Body of pancreas (tissue), 4 donors: ENCODE results near the gene APH1B. TPM values are rescaled to one million over a fixed set of nuclear protein-coding genes. Genes with fewer than 3 reads are reported as not detected.

Experiments
- ATAC-seq: fragments of 150-250 bp; one replicate; pipeline ENCODE4 v1.9.1; 2016
- DNase-seq, 4 donors: peaks; one replicate each; pipeline ENCODE4 v3.0.0-alpha.2; 2019
- H3K27ac ChIP-seq, 4 donors: fragments of 200-600 bp; sonication (generic); 1 replicate in 3 of 4; 2 replicates in 1 of 4; pipeline versions ENCODE4 v1.5.1 to v1.6.1; 2016 to 2019; ENCODE audit warnings: mild to moderate bottlenecking in 1 of 4, mixed read lengths in 1 of 4, moderate library complexity in 1 of 4
- H3K27me3 ChIP-seq, 2 donors: fragments of 200-600 bp; sonication (generic); one replicate each; pipeline ENCODE4 v1.6.0; 2016; ENCODE audit warnings: mild to moderate bottlenecking in 1 of 2
- H3K36me3 ChIP-seq, 2 donors: fragments of 200-600 bp; sonication (generic); replicated peaks in 1 of 2; 2 replicates each; pipeline ENCODE4 v1.5.1; 2016; ENCODE audit warnings: low read depth in 2 of 2; ENCODE audit not compliant: insufficient read depth in 1 of 2
- H3K4me1 ChIP-seq: fragments of 200-600 bp; sonication (generic); one replicate; pipeline ENCODE4 v1.6.0; 2016
- H3K4me3 ChIP-seq, 2 donors: fragments of 200-600 bp; sonication (generic); 1 replicate in 1 of 2; 2 replicates in 1 of 2; pipeline ENCODE4 v1.5.1; 2016 to 2019
- H3K9me3 ChIP-seq, 3 donors: fragments of 200-600 bp; sonication (generic); 1 replicate in 2 of 3; 2 replicates in 1 of 3; pipeline ENCODE4 v1.5.1; 2016
- CTCF ChIP-seq, 7 experiments: fragments of 450-650 bp in 4 of 7; fragments of 200-600 bp in 3 of 7; sonication (generic) in 3 of 7; IDR thresholded peaks; one replicate each; pipeline ENCODE4 v1.5.1; 2016 to 2019; ENCODE audit warnings: antibody characterized with exemption in 7 of 7
- POLR2A ChIP-seq, 3 donors: fragments of 450-650 bp; IDR thresholded peaks; one replicate each; pipeline ENCODE4 v1.6.1; 2016; ENCODE audit warnings: antibody characterized with exemption in 3 of 3, mild to moderate bottlenecking in 2 of 3
- WGBS, 2 donors: methylation state at CpG; one replicate each; pipeline ENCODE4 v1.1.5; 2017; 5-methylcytosine and 5-hydroxymethylcytosine counted together
- intact Hi-C: fragments of 100-400 bp; cut with DNase I; formaldehyde crosslinking; loops from one replicate; pipeline ENCODE4 v1.15.1; 2023
- total RNA-seq, 2 donors: library from RNA; depleted of rRNA; stranded (reverse); fragments of >200 nt; gene quantifications; one replicate each; pipeline ENCODE4 v1.1.0, GENCODE V29; 2016

Gene APH1B
- total RNA-seq, 2 donors from 2014 or later: 6.9 to 12.7 TPM

- DNase-seq (peak in 3 of 4 donors; percentile 20 to 26 (median 25)), ATAC-seq (no peak)
- H3K9me3 ChIP-seq: no peaks in the 10 kb centered on the region
- intact Hi-C loops: no loop called here
- no peaks in the 10 kb centered on the region for H3K36me3 ChIP-seq
- H3K4me3 ChIP-seq: no peak overlapping the region
- no peaks in the 10 kb centered on the region for H3K4me1 ChIP-seq
- 48 to 69% methylated on average over 6 of the region's 6 CpGs for whole genome bisulfite sequencing, 2 donors
- no peak for TF ChIP-seq CTCF (IDR thresholded peaks at IDR 0.05)
- TF ChIP-seq POLR2A (IDR thresholded peaks at IDR 0.05): no peak
- no peak overlapping the region for H3K27ac ChIP-seq
- no peaks in the 10 kb centered on the region for H3K27me3 ChIP-seq
Observed at GRCh38 chr15:63296195-63296594, 18.8 kb downstream of the APH1B start.

GRCh38 chr15:63299943-63300575 is 22.7 kb downstream of the APH1B start:
- peaks cover 6% of the 10 kb centered on the region for H3K4me1 ChIP-seq
- H3K9me3 ChIP-seq: no peaks in the 10 kb centered on the region
- H3K36me3 ChIP-seq: no peaks in the 10 kb centered on the region
- no peak overlapping the region for H3K4me3 ChIP-seq
- H3K27ac ChIP-seq: no peak overlapping the region
- no peak for ATAC-seq
- TF ChIP-seq POLR2A (IDR thresholded peaks at IDR 0.05): no peak
- TF ChIP-seq CTCF (IDR thresholded peaks at IDR 0.05): no peak
- intact Hi-C loops: no loop called here
- no peak for DNase-seq
- 88 to 93% methylated on average over 7 of the region's 7 CpGs for WGBS, 2 donors
- H3K27me3 ChIP-seq: no peaks in the 10 kb centered on the region

- DNase-seq (peak in 1 of 4 donors; percentile 17), ATAC-seq (peak; percentile 72)
- no peaks in the 10 kb centered on the region for H3K36me3 ChIP-seq
- no peak overlapping the region for H3K4me3 ChIP-seq
- peaks cover 10% of the 10 kb centered on the region for H3K4me1 ChIP-seq
- H3K9me3 ChIP-seq: no peaks in the 10 kb centered on the region
- TF ChIP-seq POLR2A (IDR thresholded peaks at IDR 0.05) (no peak), CTCF (IDR thresholded peaks at IDR 0.05) (no peak)
- peak overlapping the region in 3 of 4 donors; percentile 3 to 67 (median 35) for H3K27ac ChIP-seq
- H3K27me3 ChIP-seq: no peaks in the 10 kb centered on the region
- intact Hi-C loops: no loop called here
- WGBS, 2 donors: 47 to 85% methylated on average over 1 of the region's 1 CpG
Observed at GRCh38 chr15:63301088-63301487, 23.7 kb downstream of the APH1B start.

GRCh38 chr15:63305260-63305659 is 27.9 kb downstream of the APH1B start:
- Histone ChIP-seq H3K27ac (no peak overlapping the region), H3K9me3 (no peaks in the 10 kb centered on the region), H3K27me3 (no peaks in the 10 kb centered on the region), H3K4me3 (no peak overlapping the region), H3K4me1 (peaks cover 20% of the 10 kb centered on the region), H3K36me3 (no peaks in the 10 kb centered on the region)
- 91 to 92% methylated on average over 5 of the region's 5 CpGs for WGBS, 2 donors
- ATAC-seq (no peak), DNase-seq (no peak)
- intact Hi-C loops: no loop called here
- TF ChIP-seq POLR2A (IDR thresholded peaks at IDR 0.05): no peak

- Histone ChIP-seq H3K27me3 (no peaks in the 10 kb centered on the region), H3K9me3 (no peaks in the 10 kb centered on the region), H3K27ac (peak overlapping the region in 2 of 4 donors; percentile 10 to 49), H3K4me3 (no peak overlapping the region), H3K36me3 (no peaks in the 10 kb centered on the region), H3K4me1 (peaks cover 17% of the 10 kb centered on the region)
- peak; percentile 67 for ATAC-seq
- TF ChIP-seq POLR2A (IDR thresholded peaks at IDR 0.05) (no peak), CTCF (IDR thresholded peaks at IDR 0.05) (no peak)
- 41 to 48% methylated on average over 5 of the region's 5 CpGs for WGBS, 2 donors
- intact Hi-C loops: no loop called here
- peak in 3 of 4 donors; percentile 35 to 55 (median 49) for DNase-seq
Observed at GRCh38 chr15:63306492-63307073, 29.2 kb downstream of the APH1B start.
